Smooth muscle cell (in vitro differentiated cells): Measurements from ENCODE around the gene KLF17. TPM values are rescaled to one million over a fixed set of nuclear protein-coding genes. Genes with fewer than 3 reads are reported as not detected.

Source experiments
- DNase-seq: peaks from one replicate; lab custom pipeline; 2025; ENCODE audit not compliant: unreplicated experiment; lab: John Stamatoyannopoulos, UW
- H2AFZ ChIP-seq: fragments of 200-600 bp; sonication (generic); 2 replicates; pipeline ENCODE4 v1.6.0; 2016; ENCODE audit warnings: antibody characterized with exemption, low read depth, mild to moderate bottlenecking
- H3F3A ChIP-seq: fragments of 200-600 bp; sonication (generic); 2 replicates; pipeline ENCODE4 v1.6.0; 2017; ENCODE audit warnings: antibody characterized with exemption, low read depth
- H3K27ac ChIP-seq: fragments of 200-600 bp; sonication (generic); 2 replicates; pipeline ENCODE4 v1.5.1; 2016; ENCODE audit warnings: low read depth, mild to moderate bottlenecking
- H3K27me3 ChIP-seq: fragments of 200-600 bp; sonication (generic); 2 replicates; pipeline ENCODE4 v1.6.1; 2016; ENCODE audit warnings: low read depth, mild to moderate bottlenecking
- H3K36me3 ChIP-seq: fragments of 200-600 bp; sonication (generic); 2 replicates; pipeline ENCODE4 v1.5.1; 2016; ENCODE audit warnings: low read depth
- H3K4me1 ChIP-seq: fragments of 200-600 bp; sonication (generic); 2 replicates; pipeline ENCODE4 v1.5.1; 2016; ENCODE audit warnings: low read depth
- H3K4me2 ChIP-seq: fragments of 200-600 bp; sonication (generic); 2 replicates; pipeline ENCODE4 v1.6.0; 2016; ENCODE audit warnings: mild to moderate bottlenecking
- H3K4me3 ChIP-seq: fragments of 200-600 bp; sonication (generic); 2 replicates; pipeline ENCODE4 v1.5.1; 2016; ENCODE audit warnings: mild to moderate bottlenecking
- H3K79me2 ChIP-seq: fragments of 200-600 bp; sonication (generic); 2 replicates; pipeline ENCODE4 v1.6.0; 2016; ENCODE audit warnings: low read depth, mild to moderate bottlenecking
- H3K9ac ChIP-seq: fragments of 200-600 bp; sonication (generic); 2 replicates; pipeline ENCODE4 v1.6.0; 2016; ENCODE audit warnings: low read depth
- H3K9me3 ChIP-seq: fragments of 200-600 bp; sonication (generic); replicated peaks from 2 replicates; pipeline ENCODE4 v1.5.1; 2016; ENCODE audit warnings: low read depth
- H4K20me1 ChIP-seq: fragments of 200-600 bp; sonication (generic); 2 replicates; pipeline ENCODE4 v1.6.0; 2016; ENCODE audit warnings: low read depth
- WGBS: methylation state at CpG from one replicate; pipeline ENCODE4 v1.1.7; 2016; ENCODE audit warnings: low lambda C conversion rate; 5-methylcytosine and 5-hydroxymethylcytosine counted together
- polyA plus RNA-seq: library from polyadenylated mRNA; unstranded; fragments of >200 nt; fragmentation: Nextera tagmentation; extraction: Ambion mirVana; gene quantifications from 2 replicates; pipeline ENCODE4 v1.2.1, GENCODE V29; 2016
- total RNA-seq: library from RNA; depleted of rRNA; stranded (reverse); fragments of >200 nt; gene quantifications from 2 replicates; pipeline ENCODE4 v1.2.3, GENCODE V29; 2014
- TF ChIP-seq, protein P1 (sequence below): fragments of 200-600 bp; sonication (generic); IDR thresholded peaks from 2 replicates; pipeline ENCODE4 v1.5.1; 2017; ENCODE audit warnings: borderline replicate concordance, mild to moderate bottlenecking, antibody characterized with exemption; ENCODE audit not compliant: insufficient read depth, poor library complexity, severe bottlenecking

KLF17 gene
- total RNA-seq (0.04 TPM in 1 of 2 replicates, not detected in the other), polyA plus RNA-seq (not detected in 2 replicates)

GRCh38 chr1:44118682-44119081 is at the start of gene KLF17:
Gene KLF17, plus strand, starts transcription at chr1:44118821. Its CDS starts 87 bp downstream, at chr1:44118908.
- no peak within 1 kb of the TSS for H3K9ac ChIP-seq
- no peak within 1 kb of the TSS for H3K27ac ChIP-seq
- H3K4me1 ChIP-seq, result no peaks in the 10 kb centered on the region
- H4K20me1 ChIP-seq, result no peaks in the 10 kb centered on the region
- no peak within 1 kb of the TSS for H3K4me2 ChIP-seq
- no peaks in the 10 kb centered on the region for H3F3A ChIP-seq
- H3K27me3 ChIP-seq, result no peaks in the 10 kb centered on the region
- no peak within 1 kb of the TSS for H2AFZ ChIP-seq
- TF ChIP-seq, protein P1, sequence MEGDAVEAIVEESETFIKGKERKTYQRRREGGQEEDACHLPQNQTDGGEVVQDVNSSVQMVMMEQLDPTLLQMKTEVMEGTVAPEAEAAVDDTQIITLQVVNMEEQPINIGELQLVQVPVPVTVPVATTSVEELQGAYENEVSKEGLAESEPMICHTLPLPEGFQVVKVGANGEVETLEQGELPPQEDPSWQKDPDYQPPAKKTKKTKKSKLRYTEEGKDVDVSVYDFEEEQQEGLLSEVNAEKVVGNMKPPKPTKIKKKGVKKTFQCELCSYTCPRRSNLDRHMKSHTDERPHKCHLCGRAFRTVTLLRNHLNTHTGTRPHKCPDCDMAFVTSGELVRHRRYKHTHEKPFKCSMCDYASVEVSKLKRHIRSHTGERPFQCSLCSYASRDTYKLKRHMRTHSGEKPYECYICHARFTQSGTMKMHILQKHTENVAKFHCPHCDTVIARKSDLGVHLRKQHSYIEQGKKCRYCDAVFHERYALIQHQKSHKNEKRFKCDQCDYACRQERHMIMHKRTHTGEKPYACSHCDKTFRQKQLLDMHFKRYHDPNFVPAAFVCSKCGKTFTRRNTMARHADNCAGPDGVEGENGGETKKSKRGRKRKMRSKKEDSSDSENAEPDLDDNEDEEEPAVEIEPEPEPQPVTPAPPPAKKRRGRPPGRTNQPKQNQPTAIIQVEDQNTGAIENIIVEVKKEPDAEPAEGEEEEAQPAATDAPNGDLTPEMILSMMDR, result no peak
- H3K4me3 ChIP-seq, result no peak within 1 kb of the TSS
- no peaks in the 10 kb centered on the region for H3K9me3 ChIP-seq
- WGBS, result 98% methylated on average over 18 of the region's 25 CpGs
- no peak for DNase-seq
- H3K36me3 ChIP-seq, result no peaks in the 10 kb centered on the region
- no peaks in the 10 kb centered on the region for H3K79me2 ChIP-seq

- Histone ChIP-seq H3K9ac (no peak overlapping the region), H2AFZ (no peak overlapping the region), H3K27me3 (no peaks in the 10 kb centered on the region), H3K4me1 (peaks cover 2% of the 10 kb centered on the region), H3K79me2 (no peaks in the 10 kb centered on the region), H3K27ac (peak overlapping the region; percentile 69), H3K36me3 (no peaks in the 10 kb centered on the region), H3F3A (no peaks in the 10 kb centered on the region), H3K4me3 (no peak overlapping the region), H4K20me1 (no peaks in the 10 kb centered on the region), H3K4me2 (peak overlapping the region; percentile 71), H3K9me3 (no peaks in the 10 kb centered on the region)
- TF ChIP-seq, protein P1, result no peak
- WGBS, result 59% methylated on average over 3 of the region's 3 CpGs
- DNase-seq, result no peak
Observed at GRCh38 chr1:44071461-44071860, 47.2 kb upstream of the KLF17 start.

- H4K20me1 ChIP-seq, result no peaks in the 10 kb centered on the region
- H3K36me3 ChIP-seq, result no peaks in the 10 kb centered on the region
- peak overlapping the region; percentile 71 for H3K4me2 ChIP-seq
- no peak for DNase-seq
- no peaks in the 10 kb centered on the region for H3F3A ChIP-seq
- no peak overlapping the region for H3K4me3 ChIP-seq
- H3K27ac ChIP-seq, result peak overlapping the region; percentile 69
- peaks cover 3% of the 10 kb centered on the region for H3K4me1 ChIP-seq
- TF ChIP-seq, protein P1, result no peak
- H3K27me3 ChIP-seq, result no peaks in the 10 kb centered on the region
- no peak overlapping the region for H3K9ac ChIP-seq
- no peaks in the 10 kb centered on the region for H3K9me3 ChIP-seq
- no peak overlapping the region for H2AFZ ChIP-seq
- H3K79me2 ChIP-seq, result no peaks in the 10 kb centered on the region
Observed at GRCh38 chr1:44072204-44072603, 46.4 kb upstream of the KLF17 start.

DNA sequence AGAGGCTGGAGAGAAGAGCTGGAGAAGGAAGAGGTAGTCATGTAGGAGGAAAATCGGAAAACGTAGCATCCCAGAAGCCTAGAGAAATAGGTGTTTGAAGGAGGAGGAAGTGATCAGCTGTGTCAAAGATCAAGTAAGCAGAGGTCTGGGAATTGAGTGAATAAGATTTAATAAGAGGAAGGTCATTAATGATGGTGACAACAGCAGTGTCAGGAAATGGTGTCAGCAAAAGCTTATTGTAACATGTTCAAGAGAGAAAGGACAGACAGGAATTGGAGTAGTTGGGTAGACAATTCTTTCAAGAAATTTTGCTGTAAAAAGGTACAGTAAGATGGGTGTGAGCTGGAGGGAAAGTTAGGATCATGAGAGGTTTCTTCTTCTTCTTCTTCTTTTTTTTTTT is 45.8 kb upstream of the KLF17 start:
- no peaks in the 10 kb centered on the region for H3K9me3 ChIP-seq
- no peak for DNase-seq
- H3K36me3 ChIP-seq, result no peaks in the 10 kb centered on the region
- 91% methylated on average over 2 of the region's 2 CpGs for WGBS
- H3K27me3 ChIP-seq, result no peaks in the 10 kb centered on the region
- H2AFZ ChIP-seq, result no peak overlapping the region
- H3K4me1 ChIP-seq, result peaks cover 3% of the 10 kb centered on the region
- no peak overlapping the region for H3K4me3 ChIP-seq
- H3K4me2 ChIP-seq, result no peak overlapping the region
- H3K9ac ChIP-seq, result no peak overlapping the region
- H4K20me1 ChIP-seq, result no peaks in the 10 kb centered on the region
- H3K79me2 ChIP-seq, result no peaks in the 10 kb centered on the region
- no peaks in the 10 kb centered on the region for H3F3A ChIP-seq
- no peak overlapping the region for H3K27ac ChIP-seq
- TF ChIP-seq, protein P1, result no peak
